Ishikawa (cell line): ENCODE data around the gene EML1.

ENCODE experiments used
- EGR1 ChIP-seq: IDR thresholded peaks from 2 replicates; pipeline ENCODE4 v1.6.1; 2012
- EP300 ChIP-seq: IDR thresholded peaks from 2 replicates; pipeline ENCODE4 v1.6.1; 2012; ENCODE audit warnings: borderline replicate concordance
- NFIC ChIP-seq: IDR thresholded peaks from 2 replicates; pipeline ENCODE4 v1.6.1; 2012
- RAD21 ChIP-seq: IDR thresholded peaks from 2 replicates; pipeline ENCODE4 v1.6.1; 2012; ENCODE audit warnings: low read depth
- TEAD4 ChIP-seq: IDR thresholded peaks from 2 replicates; pipeline ENCODE4 v1.6.1; 2012
- YY1 ChIP-seq: IDR thresholded peaks from 2 replicates; pipeline ENCODE4 v1.6.1; 2012; ENCODE audit warnings: low read depth
- ZBTB7A ChIP-seq: IDR thresholded peaks from 2 replicates; pipeline ENCODE4 v1.6.1; 2012; ENCODE audit warnings: low read depth
- TF ChIP-seq, protein P1 (sequence below): IDR thresholded peaks from 2 replicates; pipeline ENCODE4 v1.6.1; 2012

DNA sequence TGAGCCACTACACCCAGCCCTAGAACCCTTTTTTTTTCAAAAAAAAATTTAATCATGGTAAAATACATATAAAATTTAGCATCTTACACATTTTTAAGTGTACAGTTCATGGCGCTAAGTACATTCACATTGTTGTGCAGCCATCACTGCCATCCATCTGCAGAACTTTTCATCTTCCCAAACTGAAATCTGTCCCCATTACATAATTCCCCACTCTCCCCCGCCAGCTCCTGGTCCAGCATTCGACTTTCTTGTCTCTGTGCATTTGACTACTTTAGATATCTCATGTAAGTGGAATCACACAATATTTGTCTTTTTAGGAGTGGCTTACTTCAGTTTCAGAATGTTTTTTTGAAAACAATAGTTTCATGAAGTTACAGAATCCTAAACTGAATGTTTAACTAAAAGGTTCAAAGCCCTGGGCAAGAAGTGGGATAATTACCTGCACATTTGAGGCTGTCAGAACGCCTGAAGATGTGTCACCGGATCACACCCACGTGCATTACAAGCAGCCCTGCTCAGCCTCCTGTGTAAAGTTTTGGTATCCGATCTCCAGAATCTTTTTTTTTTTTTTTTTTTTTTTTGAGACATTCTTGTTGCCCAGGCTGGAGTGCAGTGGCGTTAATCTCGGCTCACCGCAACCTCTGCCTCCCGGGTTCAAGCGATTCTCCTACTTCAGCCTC lies 12.7 kb downstream of the EML1 start:
- TF ChIP-seq EP300 (no peak), RAD21 (no peak), YY1 (no peak), ZBTB7A (no peak), EGR1 (no peak), NFIC (no peak), TEAD4 (no peak)
- TF ChIP-seq, protein P1, sequence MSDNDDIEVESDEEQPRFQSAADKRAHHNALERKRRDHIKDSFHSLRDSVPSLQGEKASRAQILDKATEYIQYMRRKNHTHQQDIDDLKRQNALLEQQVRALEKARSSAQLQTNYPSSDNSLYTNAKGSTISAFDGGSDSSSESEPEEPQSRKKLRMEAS, result no peak
